GM21825 (cell line): ENCODE results near the gene IRGM.
A peak's percentile ranks its signal among the peaks of the same experiment; 100 is the strongest.
"Not testable (repeated sequence)": the region's sequence is repeated elsewhere in the genome, so short reads cannot be mapped to it uniquely, and the experiment has no call there.

Source experiments
- ATAC-seq: cut with Tn5 transposase; IDR thresholded peaks from one replicate; pipeline ENCODE4 v1.9.1; 2021; ENCODE audit warnings: mild to moderate bottlenecking, moderate library complexity; ENCODE audit not compliant: unreplicated experiment

The IRGM gene

DNA sequence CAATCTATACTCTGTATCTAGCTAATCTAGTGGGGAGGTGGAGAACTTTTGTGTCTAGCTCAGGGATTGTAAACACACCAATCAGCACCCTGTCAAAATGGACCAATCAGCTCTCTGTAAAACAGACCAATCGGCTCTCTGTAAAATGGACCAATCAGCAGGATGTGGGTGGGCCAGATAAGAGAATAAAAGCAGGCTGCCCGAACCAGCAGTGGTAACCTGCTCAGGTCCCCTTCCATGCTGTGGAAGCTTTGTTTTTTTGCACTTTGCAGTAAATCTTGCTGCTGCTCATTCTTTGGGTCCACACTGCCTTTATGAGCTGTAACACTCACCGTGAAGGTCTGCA, at the start of gene IRGM:
Gene IRGM (plus strand): TSS at position 214 of the 346 bp plus-strand sequence. CDS start 1,603 bp downstream, outside the sequence.
- not testable (repeated sequence) for ATAC-seq

- ATAC-seq: no peak
These were observed 48.9 kb upstream of the IRGM start for GRCh38 chr5:150797384-150797783.

- ATAC-seq: no peak
These were observed 45.0 kb upstream of the IRGM start for GRCh38 chr5:150801117-150801927.

GRCh38 chr5:150804388-150804787, 41.9 kb upstream of the IRGM start:
- no peak for ATAC-seq

DNA sequence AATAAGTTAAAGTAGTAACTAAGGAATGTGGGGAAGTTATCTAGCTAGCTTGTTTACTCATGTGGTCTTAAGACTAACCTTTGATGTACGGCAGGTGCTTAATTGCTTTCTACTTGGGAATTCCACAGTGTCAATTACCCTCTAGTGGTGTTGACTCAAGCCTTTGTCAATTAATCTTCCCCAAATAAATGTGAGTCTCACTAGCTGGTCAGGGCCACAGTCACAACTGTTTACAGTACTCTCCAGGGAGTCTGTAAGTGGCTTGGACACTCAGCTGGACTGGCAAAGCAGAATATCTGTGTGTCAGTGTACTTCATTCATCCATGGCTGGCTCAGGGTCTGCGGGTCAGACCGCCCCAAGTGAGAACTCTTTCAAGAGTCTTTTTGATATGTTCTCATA, 37.0 kb upstream of the IRGM start:
- ATAC-seq: no peak

DNA sequence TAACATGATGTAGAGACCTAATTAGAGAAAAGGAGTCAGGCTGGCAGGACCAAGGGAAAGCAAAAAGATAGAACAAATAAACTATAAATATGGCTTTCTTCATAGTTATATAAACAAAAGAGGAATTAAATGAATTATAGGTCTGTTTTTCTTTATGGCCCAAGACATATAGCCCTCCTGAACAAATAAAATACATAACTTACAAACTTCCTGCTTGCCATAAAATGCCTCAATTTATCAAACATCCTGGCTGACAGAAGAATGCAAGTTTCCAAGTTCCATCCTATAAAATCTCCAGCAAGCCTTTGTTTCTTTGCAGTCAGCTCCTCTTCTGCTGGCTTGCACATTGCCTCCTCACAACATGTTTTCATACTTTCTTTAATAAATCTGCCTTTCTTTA, 31.3 kb upstream of the IRGM start:
- no peak for ATAC-seq

GRCh38 chr5:150816946-150817345, 29.4 kb upstream of the IRGM start:
- ATAC-seq: no peak

GRCh38 chr5:150829744-150830143, 16.6 kb upstream of the IRGM start:
- ATAC-seq: no peak

DNA sequence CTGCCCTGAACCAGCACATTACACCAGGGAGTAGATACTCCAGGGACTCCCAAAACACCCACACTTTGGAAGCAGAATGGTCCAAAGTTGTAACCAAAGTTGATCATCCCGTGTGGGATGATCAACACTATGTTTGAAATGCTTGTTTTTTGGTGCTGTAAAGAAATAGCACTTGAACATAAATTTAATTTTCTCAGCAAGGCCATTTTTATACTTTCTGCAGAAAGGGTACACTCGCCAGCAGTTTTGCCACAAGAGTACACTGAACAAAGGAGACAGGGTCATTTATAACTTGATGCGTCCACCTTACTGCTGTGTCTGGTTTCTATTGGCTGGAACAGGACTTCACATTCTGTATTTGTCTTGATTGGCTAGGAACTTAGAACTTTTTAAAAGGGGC, 14.5 kb upstream of the IRGM start:
- not testable (repeated sequence) for ATAC-seq

- no peak for ATAC-seq
These were observed 10.3 kb upstream of the IRGM start for GRCh38 chr5:150836064-150836463.

DNA sequence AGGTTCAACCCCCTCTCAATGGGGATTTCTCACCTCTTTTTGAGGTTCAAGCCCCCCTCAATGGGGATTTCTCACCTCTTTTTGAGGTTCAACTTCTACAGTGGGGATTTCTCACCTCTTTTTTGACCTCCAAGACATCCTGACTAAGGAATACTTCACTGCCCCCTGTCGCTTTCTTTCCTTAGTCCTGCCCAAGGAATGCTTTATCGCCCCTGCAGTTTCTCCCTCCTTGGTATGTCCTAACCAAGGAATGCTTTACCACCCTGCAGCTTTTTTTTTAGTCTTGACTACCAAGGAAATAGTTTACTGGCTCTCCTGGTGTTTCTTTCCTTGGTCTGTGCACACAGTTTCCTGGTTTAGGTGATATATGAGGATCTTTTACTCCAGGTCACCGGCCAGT, 9.6 kb upstream of the IRGM start:
- no peak for ATAC-seq

DNA sequence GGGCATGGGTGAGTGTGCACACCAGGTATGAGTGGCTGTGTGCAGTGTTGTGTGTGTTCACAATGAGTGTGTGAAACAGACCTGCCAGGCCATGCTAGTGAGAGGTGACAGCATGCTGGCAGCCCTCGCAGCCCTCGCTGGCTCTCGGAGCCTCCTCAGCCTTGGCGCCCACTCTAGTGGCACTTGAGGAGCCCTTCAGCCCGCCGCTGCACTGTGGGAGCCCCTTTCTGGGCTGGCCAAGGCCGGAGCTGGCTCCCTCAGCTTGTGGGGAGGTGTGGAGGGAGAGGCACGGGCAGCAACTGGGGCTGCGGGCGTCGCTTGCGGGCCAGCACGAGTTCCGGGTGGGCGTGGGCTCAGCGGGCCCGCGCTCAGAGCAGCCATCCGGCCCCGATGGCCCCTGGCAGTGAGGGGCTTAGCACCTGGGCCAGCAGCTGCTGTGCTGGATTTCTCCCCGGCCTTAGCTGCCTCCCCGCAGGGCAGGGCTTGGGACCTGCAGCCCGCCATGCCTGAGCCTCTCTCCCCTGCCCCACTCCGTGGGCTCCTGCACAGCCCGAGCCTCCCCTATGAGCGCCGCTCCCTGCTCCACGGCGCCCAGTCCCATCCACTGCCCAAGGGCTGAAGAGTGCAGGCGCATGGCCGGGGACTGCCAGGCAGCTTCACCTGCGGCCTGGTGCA, 999 bp upstream of the IRGM start:
- not testable (repeated sequence) for ATAC-seq

GRCh38 chr5:150846654-150847333, 473 bp downstream of the IRGM start:
- ATAC-seq: peak; percentile 96

DNA sequence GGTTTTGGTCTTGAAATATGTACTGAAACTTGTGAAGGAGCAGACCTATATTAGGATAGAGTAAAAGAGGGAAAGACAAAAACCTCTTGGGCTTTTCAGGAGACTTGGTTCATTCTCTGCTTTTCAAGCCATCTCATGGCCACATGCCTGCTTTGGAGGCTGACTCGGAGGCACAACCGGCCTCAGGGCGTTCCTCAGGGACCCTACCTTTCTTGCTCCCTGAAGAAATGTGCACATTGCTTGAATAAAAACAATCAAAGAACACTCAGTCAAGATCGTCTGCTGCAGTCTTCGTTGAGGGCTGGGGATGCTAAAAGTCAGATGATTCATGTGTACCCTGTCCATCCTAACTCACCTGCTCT, 994 bp downstream of the IRGM start:
- ATAC-seq: peak; percentile 10

- no peak for ATAC-seq
These were observed 1.9 kb downstream of the IRGM start for GRCh38 chr5:150848271-150848670.

DNA sequence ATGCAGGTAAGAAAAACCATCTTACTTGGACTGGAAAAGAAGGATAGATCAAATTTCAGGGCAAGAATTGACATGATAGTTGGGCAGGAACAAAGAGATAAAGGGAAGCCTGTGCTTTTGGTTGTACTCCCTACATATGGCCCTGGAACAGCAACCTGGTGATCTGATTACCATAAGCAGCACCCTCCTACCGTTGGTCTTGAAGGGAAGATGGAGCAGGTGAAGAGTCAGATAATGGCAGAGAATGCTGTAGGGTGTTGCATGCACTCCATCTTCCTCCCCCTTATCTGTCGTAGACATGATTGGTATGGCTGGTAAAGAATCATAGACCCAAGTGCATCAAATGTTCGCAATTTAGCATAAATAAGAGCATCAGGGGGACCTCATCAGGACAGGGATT, 4.7 kb downstream of the IRGM start:
- no peak for ATAC-seq

- ATAC-seq: no peak
These were observed 7.2 kb downstream of the IRGM start for GRCh38 chr5:150853561-150853960.

DNA sequence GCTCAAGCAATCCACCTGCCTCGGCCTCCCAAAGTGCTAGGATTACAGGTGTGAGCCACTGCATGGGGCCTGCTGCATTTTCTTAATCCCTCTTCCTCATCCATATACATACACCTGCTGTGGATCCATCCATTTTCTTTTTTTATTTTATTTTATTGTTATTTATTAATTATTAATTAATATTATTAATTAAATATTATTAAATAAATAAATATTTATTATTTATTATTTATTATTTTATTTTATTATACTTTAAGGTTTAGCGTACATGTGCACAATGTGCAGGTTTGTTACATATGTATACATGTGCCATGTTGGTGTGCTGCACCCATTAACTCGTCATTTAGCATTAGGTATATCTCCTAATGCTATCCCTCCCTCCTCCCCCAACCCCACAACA, 10.4 kb downstream of the IRGM start:
- not testable (repeated sequence) for ATAC-seq

DNA sequence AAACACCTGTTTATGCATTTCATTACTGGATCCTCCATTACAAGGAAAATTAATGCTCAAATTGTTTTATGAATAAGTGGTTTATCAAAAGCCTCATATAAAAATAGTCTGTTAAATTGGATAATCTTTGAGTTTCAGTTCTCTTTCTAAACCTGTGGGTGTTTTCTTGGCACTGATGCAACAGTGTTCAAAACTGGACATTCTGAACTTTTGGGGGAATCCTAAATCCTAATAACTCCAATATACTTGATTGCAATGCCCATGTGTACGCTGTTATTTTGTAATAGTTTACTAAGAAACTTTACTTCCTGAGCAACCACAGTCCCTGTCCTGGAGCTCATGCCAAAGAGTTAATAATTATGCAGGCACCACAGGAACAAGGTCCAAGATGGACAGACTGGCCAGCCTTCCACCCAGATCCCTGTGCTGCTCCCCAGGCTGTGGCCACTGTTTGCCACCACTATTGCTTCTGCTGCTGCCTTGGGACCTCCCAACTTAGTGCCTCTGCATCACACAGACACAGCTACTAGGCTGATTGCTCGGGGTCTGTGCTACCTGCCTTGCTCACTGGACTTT, 14.0 kb downstream of the IRGM start:
- ATAC-seq: no peak

DNA sequence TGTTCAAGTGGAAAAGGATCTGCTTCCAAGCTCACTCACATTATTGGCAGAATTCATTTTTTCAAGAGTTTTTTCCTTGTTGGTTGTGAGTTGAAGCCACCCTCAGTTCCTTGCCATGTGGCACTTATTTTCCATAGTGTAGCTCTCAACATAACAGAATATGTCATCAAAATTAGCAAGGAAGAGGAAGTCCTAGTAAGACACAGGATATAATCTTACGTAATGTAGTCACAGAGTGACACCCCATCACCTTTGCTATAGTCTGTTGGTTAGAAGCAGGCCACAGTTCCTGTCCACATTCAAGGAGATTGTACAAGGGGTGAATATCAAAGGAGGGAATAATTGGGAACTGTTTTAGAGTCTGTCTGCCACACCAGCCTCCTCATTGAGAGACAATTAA, 15.7 kb downstream of the IRGM start:
- ATAC-seq: no peak

GRCh38 chr5:150879358-150879757, 33.0 kb downstream of the IRGM start:
- no peak for ATAC-seq
